NB4 (cell line): ENCODE measurements around the gene SLC35G3.

Experiments
- POLR2A ChIP-seq: IDR thresholded peaks from 2 replicates; pipeline ENCODE4 v1.6.1; 2011; ENCODE audit warnings: mild to moderate bottlenecking; ENCODE audit not compliant: insufficient read length; ENCODE audit errors: extremely low read depth
- TF ChIP-seq, protein P1 (sequence below): IDR thresholded peaks from one replicate; pipeline ENCODE4 v1.5.1; 2012; ENCODE audit warnings: low read depth, low read length
- TF ChIP-seq, protein P2 (sequence below): IDR thresholded peaks from 2 replicates; pipeline ENCODE4 v1.6.1; 2011; ENCODE audit warnings: low read depth, low read length

GRCh38 chr17:35155246-35155645 lies 38.9 kb downstream of the SLC35G3 start:
- TF ChIP-seq, protein P1, sequence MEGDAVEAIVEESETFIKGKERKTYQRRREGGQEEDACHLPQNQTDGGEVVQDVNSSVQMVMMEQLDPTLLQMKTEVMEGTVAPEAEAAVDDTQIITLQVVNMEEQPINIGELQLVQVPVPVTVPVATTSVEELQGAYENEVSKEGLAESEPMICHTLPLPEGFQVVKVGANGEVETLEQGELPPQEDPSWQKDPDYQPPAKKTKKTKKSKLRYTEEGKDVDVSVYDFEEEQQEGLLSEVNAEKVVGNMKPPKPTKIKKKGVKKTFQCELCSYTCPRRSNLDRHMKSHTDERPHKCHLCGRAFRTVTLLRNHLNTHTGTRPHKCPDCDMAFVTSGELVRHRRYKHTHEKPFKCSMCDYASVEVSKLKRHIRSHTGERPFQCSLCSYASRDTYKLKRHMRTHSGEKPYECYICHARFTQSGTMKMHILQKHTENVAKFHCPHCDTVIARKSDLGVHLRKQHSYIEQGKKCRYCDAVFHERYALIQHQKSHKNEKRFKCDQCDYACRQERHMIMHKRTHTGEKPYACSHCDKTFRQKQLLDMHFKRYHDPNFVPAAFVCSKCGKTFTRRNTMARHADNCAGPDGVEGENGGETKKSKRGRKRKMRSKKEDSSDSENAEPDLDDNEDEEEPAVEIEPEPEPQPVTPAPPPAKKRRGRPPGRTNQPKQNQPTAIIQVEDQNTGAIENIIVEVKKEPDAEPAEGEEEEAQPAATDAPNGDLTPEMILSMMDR = no peak
- TF ChIP-seq, protein P2, sequence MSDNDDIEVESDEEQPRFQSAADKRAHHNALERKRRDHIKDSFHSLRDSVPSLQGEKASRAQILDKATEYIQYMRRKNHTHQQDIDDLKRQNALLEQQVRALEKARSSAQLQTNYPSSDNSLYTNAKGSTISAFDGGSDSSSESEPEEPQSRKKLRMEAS = no peak
- no peak for TF ChIP-seq POLR2A
